Measurements from ENCODE around the gene NTNG1. TPM values are rescaled to one million over a fixed set of nuclear protein-coding genes. Genes with fewer than 3 reads are reported as not detected.

NTNG1 gene
- total RNA-seq, 1 donor from 2014 or later = not detected

DNA sequence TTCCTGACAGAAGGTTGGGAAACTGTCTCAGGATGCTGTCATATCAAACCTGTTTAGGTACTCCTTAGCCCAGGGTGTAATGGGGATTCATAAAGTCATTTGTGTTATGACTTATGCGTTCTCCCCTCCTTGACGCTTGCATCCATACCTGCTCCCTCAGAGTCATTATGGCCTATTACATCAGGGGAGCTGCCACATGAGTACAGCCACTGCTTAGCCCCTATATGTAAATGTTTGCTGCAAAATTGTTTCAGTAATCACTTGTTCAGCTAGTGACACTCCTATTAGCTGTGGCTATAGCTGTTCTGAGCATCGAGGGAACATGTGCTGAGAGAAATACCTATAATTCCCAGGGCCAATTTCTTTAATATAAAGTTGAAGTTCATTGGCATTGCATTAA is 10.5 kb downstream of the NTNG1 start:
- Mint-ChIP-seq H3K36me3 (ENCODE audit: low read depth) (no peaks in the 10 kb centered on the region), H3K27ac (ENCODE audit: unreplicated experiment) (no peak overlapping the region), H3K4me3 (ENCODE audit: unreplicated experiment) (no peak overlapping the region), H3K27me3 (ENCODE audit: low read depth) (peaks cover 10% of the 10 kb centered on the region), H3K4me1 (ENCODE audit: low read depth) (no peaks in the 10 kb centered on the region), H3K9me3 (ENCODE audit: low read depth) (no peaks in the 10 kb centered on the region)
- no peak for DNase-seq (ENCODE audit: low spot score)
- TF ChIP-seq, protein P1, sequence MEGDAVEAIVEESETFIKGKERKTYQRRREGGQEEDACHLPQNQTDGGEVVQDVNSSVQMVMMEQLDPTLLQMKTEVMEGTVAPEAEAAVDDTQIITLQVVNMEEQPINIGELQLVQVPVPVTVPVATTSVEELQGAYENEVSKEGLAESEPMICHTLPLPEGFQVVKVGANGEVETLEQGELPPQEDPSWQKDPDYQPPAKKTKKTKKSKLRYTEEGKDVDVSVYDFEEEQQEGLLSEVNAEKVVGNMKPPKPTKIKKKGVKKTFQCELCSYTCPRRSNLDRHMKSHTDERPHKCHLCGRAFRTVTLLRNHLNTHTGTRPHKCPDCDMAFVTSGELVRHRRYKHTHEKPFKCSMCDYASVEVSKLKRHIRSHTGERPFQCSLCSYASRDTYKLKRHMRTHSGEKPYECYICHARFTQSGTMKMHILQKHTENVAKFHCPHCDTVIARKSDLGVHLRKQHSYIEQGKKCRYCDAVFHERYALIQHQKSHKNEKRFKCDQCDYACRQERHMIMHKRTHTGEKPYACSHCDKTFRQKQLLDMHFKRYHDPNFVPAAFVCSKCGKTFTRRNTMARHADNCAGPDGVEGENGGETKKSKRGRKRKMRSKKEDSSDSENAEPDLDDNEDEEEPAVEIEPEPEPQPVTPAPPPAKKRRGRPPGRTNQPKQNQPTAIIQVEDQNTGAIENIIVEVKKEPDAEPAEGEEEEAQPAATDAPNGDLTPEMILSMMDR (IDR thresholded peaks at IDR 0.05) = no peak

DNA sequence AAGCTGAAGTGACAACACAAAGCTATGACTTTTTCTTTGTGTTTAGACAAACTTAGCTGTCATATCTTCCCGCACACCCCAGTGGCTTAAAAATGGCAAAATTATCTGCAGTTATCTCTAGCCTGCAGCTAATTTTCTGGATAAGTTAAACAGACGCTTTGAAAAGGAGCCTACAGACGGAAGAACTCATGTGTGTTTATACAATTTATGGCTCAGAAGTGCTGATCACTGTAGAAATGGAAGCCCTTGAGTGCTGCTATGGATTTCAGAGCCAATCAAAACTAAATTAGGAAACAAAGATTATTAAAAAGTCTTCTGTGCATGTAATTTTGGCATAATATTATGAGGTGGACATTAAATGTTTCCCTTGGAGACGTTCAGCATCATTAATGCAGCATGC is 11.6 kb downstream of the NTNG1 start:
- Mint-ChIP-seq H3K27me3 (ENCODE audit: low read depth) (peaks cover 12% of the 10 kb centered on the region), H3K4me3 (ENCODE audit: unreplicated experiment) (no peak overlapping the region), H3K9me3 (ENCODE audit: low read depth) (no peaks in the 10 kb centered on the region), H3K36me3 (ENCODE audit: low read depth) (no peaks in the 10 kb centered on the region), H3K27ac (ENCODE audit: unreplicated experiment) (no peak overlapping the region), H3K4me1 (ENCODE audit: low read depth) (no peaks in the 10 kb centered on the region)
- TF ChIP-seq, protein P1 (IDR thresholded peaks at IDR 0.05) = no peak
- DNase-seq (ENCODE audit: low spot score) = no peak

DNA sequence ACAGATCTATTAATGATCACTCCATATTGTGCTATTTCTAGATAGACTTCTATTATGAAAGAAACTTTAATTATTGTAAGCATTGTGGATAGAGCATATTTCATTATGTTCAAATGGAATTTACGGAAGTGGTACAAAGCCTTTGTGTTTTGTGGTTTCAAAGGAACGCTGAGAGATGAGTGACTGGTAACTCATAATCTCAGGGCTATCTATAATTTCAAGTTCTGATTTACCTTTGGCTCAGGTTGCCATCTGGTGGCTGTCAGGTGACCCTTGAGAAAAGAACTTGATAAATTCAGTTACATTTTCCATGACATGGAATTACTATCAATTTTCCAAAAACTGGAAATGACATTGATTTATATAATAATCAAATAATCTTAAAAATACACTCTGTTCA is 12.2 kb downstream of the NTNG1 start:
- DNase-seq (ENCODE audit: low spot score) = no peak
- H3K27ac Mint-ChIP-seq (ENCODE audit: unreplicated experiment) = no peak overlapping the region
- no peak overlapping the region for H3K4me3 Mint-ChIP-seq (ENCODE audit: unreplicated experiment)
- H3K4me1 Mint-ChIP-seq (ENCODE audit: low read depth) = no peaks in the 10 kb centered on the region
- TF ChIP-seq, protein P1 (IDR thresholded peaks at IDR 0.05) = no peak
- H3K27me3 Mint-ChIP-seq (ENCODE audit: low read depth) = peaks cover 7% of the 10 kb centered on the region
- no peaks in the 10 kb centered on the region for H3K36me3 Mint-ChIP-seq (ENCODE audit: low read depth)
- H3K9me3 Mint-ChIP-seq (ENCODE audit: low read depth) = no peaks in the 10 kb centered on the region

DNA sequence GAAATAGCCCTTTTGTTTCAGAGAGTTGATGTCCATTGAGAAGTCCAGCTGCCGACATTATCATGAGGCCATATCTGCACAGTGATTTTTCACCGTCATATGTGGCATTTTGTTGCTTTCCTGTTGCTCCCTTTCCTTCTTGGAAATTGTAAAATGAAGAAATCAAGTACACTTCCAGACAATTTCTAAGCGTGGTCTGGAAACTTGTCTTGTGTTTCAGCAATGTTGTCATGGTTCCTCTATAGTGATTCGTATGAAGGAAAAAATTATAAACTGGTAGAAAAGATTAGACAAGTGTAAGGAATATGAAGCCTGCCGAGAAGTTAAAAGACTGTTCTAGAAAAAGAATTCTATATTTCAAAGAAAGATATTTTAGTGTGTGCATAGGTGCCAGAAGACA is 17.7 kb downstream of the NTNG1 start:
- Mint-ChIP-seq H3K4me3 (ENCODE audit: unreplicated experiment) (no peak overlapping the region), H3K27ac (ENCODE audit: unreplicated experiment) (no peak overlapping the region), H3K9me3 (ENCODE audit: low read depth) (no peaks in the 10 kb centered on the region), H3K4me1 (ENCODE audit: low read depth) (no peaks in the 10 kb centered on the region), H3K36me3 (ENCODE audit: low read depth) (no peaks in the 10 kb centered on the region), H3K27me3 (ENCODE audit: low read depth) (peaks cover 4% of the 10 kb centered on the region)
- DNase-seq (ENCODE audit: low spot score) = no peak
- TF ChIP-seq, protein P1 (IDR thresholded peaks at IDR 0.05) = no peak

DNA sequence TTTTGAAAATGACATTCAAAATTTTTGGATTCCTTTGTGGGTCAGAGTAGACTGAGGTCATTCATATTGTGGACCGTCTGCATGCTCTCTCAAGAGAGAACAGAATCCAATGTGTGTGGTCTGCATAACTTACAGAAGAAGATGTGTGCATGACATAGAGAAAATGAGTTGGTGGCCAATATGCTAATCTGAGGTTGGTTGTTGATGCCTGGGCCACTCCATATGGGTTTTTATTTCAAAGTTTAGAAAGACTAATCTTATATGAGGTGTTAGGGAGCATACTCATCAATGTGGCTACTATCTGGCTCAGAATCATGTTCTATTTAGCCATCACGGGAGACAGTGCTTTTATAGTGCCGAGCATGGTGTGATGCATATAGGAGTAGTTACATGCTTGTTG is 18.2 kb downstream of the NTNG1 start:
- no peak overlapping the region for H3K27ac Mint-ChIP-seq (ENCODE audit: unreplicated experiment)
- no peak overlapping the region for H3K4me3 Mint-ChIP-seq (ENCODE audit: unreplicated experiment)
- no peak for DNase-seq (ENCODE audit: low spot score)
- H3K9me3 Mint-ChIP-seq (ENCODE audit: low read depth) = no peaks in the 10 kb centered on the region
- H3K4me1 Mint-ChIP-seq (ENCODE audit: low read depth) = no peaks in the 10 kb centered on the region
- H3K27me3 Mint-ChIP-seq (ENCODE audit: low read depth) = peaks cover 2% of the 10 kb centered on the region
- TF ChIP-seq, protein P1 (IDR thresholded peaks at IDR 0.05) = no peak
- H3K36me3 Mint-ChIP-seq (ENCODE audit: low read depth) = no peaks in the 10 kb centered on the region
